Vagina (tissue), 2 donors: ENCODE data around the gene CEP104.

ENCODE experiments used
- POLR2A ChIP-seq, 2 donors: fragments of 450-650 bp; IDR thresholded peaks; one replicate each; pipeline ENCODE4 v1.6.1; 2017; ENCODE audit warnings: antibody characterized with exemption in 2 of 2, mild to moderate bottlenecking in 2 of 2, moderate library complexity in 2 of 2
- POLR2AphosphoS5 ChIP-seq, 2 donors: sonication (generic); formaldehyde crosslinking; IDR thresholded peaks; one replicate each; pipeline ENCODE4 v1.9.0; 2017; ENCODE audit warnings: antibody characterized with exemption in 2 of 2, mild to moderate bottlenecking in 2 of 2, low read depth in 1 of 2; ENCODE audit not compliant: insufficient read depth in 1 of 2
- TF ChIP-seq, protein P1 (sequence below), 3 experiments: fragments of 450-650 bp in 2 of 3; fragments of 200-600 bp in 1 of 3; sonication (generic) in 1 of 3; IDR thresholded peaks; one replicate each; pipeline ENCODE4 v1.5.1; 2017 to 2019; ENCODE audit warnings: antibody characterized with exemption in 3 of 3, mild to moderate bottlenecking in 2 of 3, moderate library complexity in 2 of 3

DNA sequence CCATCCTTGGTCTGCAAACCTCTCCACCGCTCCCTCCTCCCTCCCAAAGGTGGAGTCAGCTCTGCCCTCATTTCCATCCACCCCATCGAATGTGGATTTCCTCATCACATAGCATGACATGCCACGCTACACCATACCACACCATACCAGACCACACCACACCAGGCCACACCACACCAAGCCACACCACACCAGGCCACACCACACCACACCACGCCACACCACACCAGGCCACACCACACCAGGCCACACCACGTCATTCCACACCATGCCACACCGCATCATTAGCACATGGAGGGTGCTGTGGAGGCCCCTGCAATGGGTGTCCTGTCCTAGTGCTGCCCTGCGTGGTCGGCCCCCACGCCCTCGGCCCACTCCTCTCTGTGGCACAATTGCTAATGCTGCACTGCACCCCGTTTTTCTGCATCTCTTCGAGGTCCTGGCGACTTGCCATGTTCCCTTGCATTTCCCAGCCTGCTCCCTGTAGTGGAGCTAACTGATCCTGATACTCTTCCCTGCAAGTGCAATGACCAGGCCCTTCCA, 11.5 kb upstream of the CEP104 start:
- TF ChIP-seq, protein P1, sequence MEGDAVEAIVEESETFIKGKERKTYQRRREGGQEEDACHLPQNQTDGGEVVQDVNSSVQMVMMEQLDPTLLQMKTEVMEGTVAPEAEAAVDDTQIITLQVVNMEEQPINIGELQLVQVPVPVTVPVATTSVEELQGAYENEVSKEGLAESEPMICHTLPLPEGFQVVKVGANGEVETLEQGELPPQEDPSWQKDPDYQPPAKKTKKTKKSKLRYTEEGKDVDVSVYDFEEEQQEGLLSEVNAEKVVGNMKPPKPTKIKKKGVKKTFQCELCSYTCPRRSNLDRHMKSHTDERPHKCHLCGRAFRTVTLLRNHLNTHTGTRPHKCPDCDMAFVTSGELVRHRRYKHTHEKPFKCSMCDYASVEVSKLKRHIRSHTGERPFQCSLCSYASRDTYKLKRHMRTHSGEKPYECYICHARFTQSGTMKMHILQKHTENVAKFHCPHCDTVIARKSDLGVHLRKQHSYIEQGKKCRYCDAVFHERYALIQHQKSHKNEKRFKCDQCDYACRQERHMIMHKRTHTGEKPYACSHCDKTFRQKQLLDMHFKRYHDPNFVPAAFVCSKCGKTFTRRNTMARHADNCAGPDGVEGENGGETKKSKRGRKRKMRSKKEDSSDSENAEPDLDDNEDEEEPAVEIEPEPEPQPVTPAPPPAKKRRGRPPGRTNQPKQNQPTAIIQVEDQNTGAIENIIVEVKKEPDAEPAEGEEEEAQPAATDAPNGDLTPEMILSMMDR (IDR thresholded peaks at IDR 0.05): no peak
- no peak for TF ChIP-seq POLR2AphosphoS5 (IDR thresholded peaks at IDR 0.05; ENCODE audit: insufficient read depth in 1 of 2, low read depth in 1 of 2)
- TF ChIP-seq POLR2A (IDR thresholded peaks at IDR 0.05): no peak
